Liver (tissue), 9 donors: ENCODE results near the gene LIMS4. TPM values are rescaled to one million over a fixed set of nuclear protein-coding genes. Genes with fewer than 3 reads are reported as not detected.
"Not testable (repeated sequence)": the region's sequence is repeated elsewhere in the genome, so short reads cannot be mapped to it uniquely, and the experiment has no call there.

ENCODE experiments used
- DNase-seq: peaks from one replicate; pipeline ENCODE4 v3.0.0-alpha.2; 2017; ENCODE audit warnings: low spot score
- H3K27ac ChIP-seq, 2 donors: one replicate each; pipeline ENCODE4 v1.7.0; 2013; ENCODE audit warnings: inconsistent platforms in 2 of 2, low read length in 2 of 2, control low read depth in 1 of 2, low read depth in 1 of 2, mild to moderate bottlenecking in 1 of 2
- H3K27me3 ChIP-seq, 4 donors: one replicate each; pipeline versions ENCODE4 v1.6.1 to v1.7.0; 2013; ENCODE audit warnings: low read length in 3 of 4, inconsistent platforms in 1 of 4, mild to moderate bottlenecking in 1 of 4, moderate library complexity in 1 of 4; ENCODE audit not compliant: control insufficient read depth in 4 of 4, insufficient read depth in 4 of 4
- H3K36me3 ChIP-seq, 4 donors: one replicate each; pipeline versions ENCODE4 v1.6.1 to v1.7.0; 2013; ENCODE audit warnings: low read length in 3 of 4, mild to moderate bottlenecking in 3 of 4, low read depth in 1 of 4, moderate library complexity in 1 of 4; ENCODE audit not compliant: control insufficient read depth in 4 of 4, insufficient read depth in 3 of 4
- H3K4me1 ChIP-seq, 4 donors: one replicate each; pipeline versions ENCODE4 v1.6.1 to v1.7.0; 2013; ENCODE audit warnings: low read length in 3 of 4, mild to moderate bottlenecking in 3 of 4, moderate library complexity in 1 of 4; ENCODE audit not compliant: control insufficient read depth in 4 of 4, insufficient read depth in 4 of 4
- H3K4me3 ChIP-seq, 3 donors: one replicate each; pipeline versions ENCODE4 v1.6.1 to v1.7.0; 2013; ENCODE audit warnings: low read length in 3 of 3, control low read depth in 1 of 3, low read depth in 1 of 3, mild to moderate bottlenecking in 1 of 3
- H3K9ac ChIP-seq, 2 donors: one replicate each; pipeline ENCODE4 v1.7.0; 2013; ENCODE audit warnings: low read length in 2 of 2, mild to moderate bottlenecking in 2 of 2, moderate library complexity in 2 of 2, control low read depth in 1 of 2, low read depth in 1 of 2
- H3K9me3 ChIP-seq, 4 donors: one replicate each; pipeline versions ENCODE4 v1.6.1 to v1.7.0; 2013; ENCODE audit warnings: low read length in 3 of 4; ENCODE audit not compliant: control insufficient read depth in 4 of 4
- WGBS: extraction: QIAGEN DNeasy Blood & Tissue Kit; methylation state at CpG from one replicate; pipeline ENCODE4 v1.1.7; 2013; 5-methylcytosine and 5-hydroxymethylcytosine counted together
- polyA plus RNA-seq, 2 donors: library from polyadenylated mRNA; stranded (reverse) in 1 of 2; unstranded in 1 of 2; fragments of 200-250 nt in 1 of 2; fragments of >200 nt in 1 of 2; fragmentation: Nextera tagmentation in 1 of 2; extraction: Ambion mirVana in 1 of 2; gene quantifications; one replicate each; pipeline versions ENCODE4 v1.2.1 to v1.2.3, GENCODE V29; 2013 to 2015
- total RNA-seq, 2 donors: library from RNA; depleted of rRNA; stranded (reverse); fragments of >200 nt; gene quantifications; one replicate each; pipeline ENCODE4 v1.2.3, GENCODE V29; 2014
- donor health status: healthy.
- donor health status: healthy.
- donor health status: healthy.
- donor health status: healthy.
- donor health status: healthy.

The LIMS4 gene
- total and polyA plus RNA-seq, 4 donors = 0.56 TPM; not detected in 3

- not testable (repeated sequence) for H3K4me1 ChIP-seq, H3K4me3 ChIP-seq, H3K9me3 ChIP-seq, H3K9ac ChIP-seq, H3K27me3 ChIP-seq, H3K27ac ChIP-seq, DNase-seq, H3K36me3 ChIP-seq
- no CpG with 5 or more reads among the region's 7 CpGs for WGBS
Measured at GRCh38 chr2:110477370-110477769, 4.8 kb upstream of the LIMS4 start.

GRCh38 chr2:110476952-110477351 is 4.3 kb upstream of the LIMS4 start:
- not testable (repeated sequence) for H3K27me3 ChIP-seq, H3K9ac ChIP-seq, H3K27ac ChIP-seq, H3K4me3 ChIP-seq, H3K9me3 ChIP-seq, H3K4me1 ChIP-seq, DNase-seq, H3K36me3 ChIP-seq
- whole genome bisulfite sequencing = no CpG with 5 or more reads among the region's 6 CpGs

DNA sequence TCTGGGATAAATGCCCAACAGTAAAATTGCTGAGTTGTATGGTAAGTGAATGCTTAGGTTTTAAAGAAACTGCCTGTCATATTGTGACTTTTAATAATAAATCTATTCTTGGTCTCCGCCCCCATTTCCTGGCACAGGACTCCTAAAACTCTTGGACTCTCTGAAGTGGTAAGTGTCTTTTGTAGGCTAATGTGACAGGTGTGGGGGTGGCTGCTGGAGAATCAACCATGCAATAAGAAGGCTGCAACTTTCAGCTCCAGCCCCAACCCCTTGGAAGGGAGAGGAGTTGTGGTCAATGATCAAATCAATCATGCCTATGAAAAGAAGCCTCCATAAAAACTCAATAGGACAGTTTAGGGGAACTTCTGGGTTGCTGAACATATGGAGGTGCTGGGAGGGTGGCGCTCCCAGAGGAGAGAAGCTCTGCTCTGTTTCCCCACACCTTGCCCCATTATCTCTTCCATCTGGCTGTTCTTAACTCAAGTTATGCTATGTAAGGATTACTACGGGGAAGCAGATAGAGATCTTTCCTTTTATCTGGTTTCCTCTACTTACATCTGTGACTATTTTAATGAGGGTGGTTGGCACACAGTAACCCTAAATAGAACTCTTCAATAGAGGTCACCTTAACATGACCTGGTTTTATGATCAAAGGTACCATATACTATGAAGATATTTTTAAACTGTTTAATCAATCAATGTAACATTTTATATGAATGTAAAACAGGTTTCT is 3.2 kb upstream of the LIMS4 start:
- H3K36me3 ChIP-seq, DNase-seq, H3K9ac ChIP-seq, H3K27me3 ChIP-seq, H3K27ac ChIP-seq, H3K9me3 ChIP-seq, H3K4me1 ChIP-seq, H3K4me3 ChIP-seq: not testable (repeated sequence)
- no CpG with 5 or more reads among the region's 3 CpGs for WGBS

DNA sequence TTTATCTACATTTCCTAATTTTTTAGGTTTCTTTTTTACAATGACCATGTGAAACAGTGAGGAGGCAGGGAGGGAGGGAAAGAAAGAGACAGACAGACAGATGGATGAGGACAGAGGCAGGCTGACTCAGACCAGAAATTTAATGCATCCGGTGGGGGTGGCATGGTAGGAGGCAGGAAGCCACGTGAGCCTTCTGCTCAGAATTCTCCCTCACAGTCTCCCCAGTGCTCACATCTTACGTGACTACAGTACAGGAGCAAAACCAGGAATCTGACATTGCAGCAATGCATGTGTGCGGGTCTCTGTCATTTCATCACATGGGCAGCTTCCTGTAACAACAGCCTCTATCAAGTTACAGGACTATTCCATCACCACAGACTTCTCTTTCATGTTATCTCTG is 2.3 kb upstream of the LIMS4 start:
- H3K27me3 ChIP-seq, H3K4me1 ChIP-seq, H3K4me3 ChIP-seq, H3K27ac ChIP-seq, DNase-seq, H3K36me3 ChIP-seq, H3K9me3 ChIP-seq, H3K9ac ChIP-seq: not testable (repeated sequence)
- no CpG with 5 or more reads among the region's 4 CpGs for WGBS

DNA sequence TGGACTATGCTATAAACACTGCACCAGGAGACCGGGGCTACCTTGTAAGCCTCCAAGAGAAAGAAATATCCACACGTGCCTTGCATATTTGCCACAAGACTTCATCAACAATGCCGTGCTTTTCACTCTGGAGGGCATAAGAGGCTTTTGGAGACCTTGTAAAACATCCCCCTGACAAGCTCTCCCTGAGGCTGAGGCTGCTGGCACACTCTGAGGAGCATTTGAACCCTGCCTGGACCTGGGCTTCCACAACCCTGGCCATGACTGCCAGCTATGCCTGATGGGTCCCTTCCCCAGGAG is 393 bp upstream of the LIMS4 start:
- not testable (repeated sequence) for H3K27ac ChIP-seq, H3K4me1 ChIP-seq, H3K4me3 ChIP-seq, H3K36me3 ChIP-seq, H3K9ac ChIP-seq, H3K9me3 ChIP-seq, H3K27me3 ChIP-seq, DNase-seq
- no CpG with 5 or more reads among the region's 3 CpGs for whole genome bisulfite sequencing

DNA sequence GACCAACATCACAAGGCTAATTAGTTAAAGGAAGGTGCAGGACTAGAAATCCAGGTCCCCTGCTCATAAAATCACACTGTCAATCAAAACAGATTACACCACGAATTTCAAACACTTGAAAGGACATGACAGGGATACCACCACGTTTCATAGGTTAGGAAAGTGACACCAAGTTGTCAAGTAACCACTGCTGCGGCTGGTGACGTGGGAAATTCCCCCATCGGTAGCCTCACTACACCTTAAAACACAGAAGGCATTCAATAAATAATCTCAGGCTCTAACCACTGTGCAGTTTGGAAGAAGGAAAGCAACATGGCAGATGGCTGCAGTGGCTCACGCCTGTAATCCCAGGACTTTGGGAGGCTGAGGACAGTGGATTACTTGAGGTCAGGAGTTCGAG is 3.7 kb downstream of the LIMS4 start:
- not testable (repeated sequence) for H3K27me3 ChIP-seq, H3K9ac ChIP-seq, H3K27ac ChIP-seq, H3K36me3 ChIP-seq, DNase-seq, H3K4me1 ChIP-seq, H3K4me3 ChIP-seq, H3K9me3 ChIP-seq
- WGBS = no CpG with 5 or more reads among the region's 7 CpGs

DNA sequence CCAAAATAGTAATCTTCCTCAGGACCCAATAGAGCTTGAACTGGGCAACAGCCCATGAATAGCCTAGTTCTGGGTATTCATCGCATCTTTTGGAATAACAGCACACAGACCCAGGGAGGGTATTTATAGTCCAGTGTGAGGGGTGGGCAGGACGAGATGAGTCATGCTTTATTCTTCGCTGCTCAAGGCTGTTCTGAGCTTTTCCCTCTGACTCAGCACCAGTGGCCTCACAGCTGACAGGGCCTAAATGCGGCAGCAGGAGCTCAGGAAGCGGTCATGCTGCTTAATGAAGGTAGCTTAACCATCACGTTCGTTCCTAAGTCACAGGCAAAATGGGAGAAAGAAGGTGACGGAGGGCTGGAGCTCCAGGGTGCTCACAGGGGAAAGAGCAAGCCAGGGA is 7.3 kb downstream of the LIMS4 start:
- not testable (repeated sequence) for H3K9me3 ChIP-seq, H3K4me3 ChIP-seq, H3K4me1 ChIP-seq, H3K27ac ChIP-seq, H3K9ac ChIP-seq, H3K27me3 ChIP-seq, DNase-seq, H3K36me3 ChIP-seq
- WGBS = no CpG with 5 or more reads among the region's 8 CpGs

DNA sequence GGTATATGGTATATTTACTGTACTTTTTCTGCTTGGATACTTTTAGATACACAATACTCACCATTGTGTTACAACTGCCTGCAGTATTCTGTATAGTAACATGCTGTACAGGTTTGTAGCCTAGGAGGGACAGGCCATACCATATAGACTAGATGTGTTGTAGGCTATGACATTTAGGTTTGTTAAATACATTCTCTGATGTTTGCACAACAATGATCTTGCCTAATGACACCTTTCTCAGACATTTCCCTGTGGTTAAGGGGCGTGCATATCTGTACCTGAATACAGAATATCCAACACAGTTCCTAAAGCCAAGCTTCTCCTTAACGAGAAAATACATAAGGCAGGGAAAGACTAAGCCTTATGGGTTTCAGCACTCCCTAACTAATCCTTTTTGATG is 10.2 kb downstream of the LIMS4 start:
- H3K27ac ChIP-seq, H3K27me3 ChIP-seq, H3K9ac ChIP-seq, DNase-seq, H3K4me3 ChIP-seq, H3K9me3 ChIP-seq, H3K4me1 ChIP-seq, H3K36me3 ChIP-seq: not testable (repeated sequence)
- WGBS = no CpG with 5 or more reads among the region's 2 CpGs

DNA sequence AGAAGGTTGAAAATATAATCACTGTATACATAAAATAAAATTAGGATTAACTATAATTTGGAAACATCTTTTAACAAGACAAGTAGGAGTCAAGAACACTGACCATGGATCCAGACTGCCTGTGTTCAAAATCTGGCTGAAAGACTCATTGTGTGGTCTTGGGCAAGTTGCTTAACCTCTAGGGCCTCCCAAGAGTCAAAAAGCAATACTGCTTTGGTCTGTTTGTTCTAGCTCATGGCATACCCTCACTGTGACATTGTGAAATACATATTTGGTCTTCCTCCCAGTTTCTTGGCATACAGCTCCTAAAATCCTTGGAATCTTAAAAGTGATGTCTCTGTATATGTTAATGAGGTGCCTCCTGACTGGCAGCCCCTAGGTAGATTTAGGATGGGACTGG is 12.3 kb downstream of the LIMS4 start:
- H3K4me3 ChIP-seq, H3K9me3 ChIP-seq, H3K9ac ChIP-seq, DNase-seq, H3K4me1 ChIP-seq, H3K27ac ChIP-seq, H3K36me3 ChIP-seq, H3K27me3 ChIP-seq: not testable (repeated sequence)
